ENCODE results near the gene FRS3. TPM values are rescaled to one million over a fixed set of nuclear protein-coding genes. Genes with fewer than 3 reads are reported as not detected.

FRS3 gene
- total and polyA plus RNA-seq, 2 of the 13 experiments (the other 11 are each of a cell fraction or from before 2014, with no cell fraction given): 3.0 to 7.4 TPM

DNA sequence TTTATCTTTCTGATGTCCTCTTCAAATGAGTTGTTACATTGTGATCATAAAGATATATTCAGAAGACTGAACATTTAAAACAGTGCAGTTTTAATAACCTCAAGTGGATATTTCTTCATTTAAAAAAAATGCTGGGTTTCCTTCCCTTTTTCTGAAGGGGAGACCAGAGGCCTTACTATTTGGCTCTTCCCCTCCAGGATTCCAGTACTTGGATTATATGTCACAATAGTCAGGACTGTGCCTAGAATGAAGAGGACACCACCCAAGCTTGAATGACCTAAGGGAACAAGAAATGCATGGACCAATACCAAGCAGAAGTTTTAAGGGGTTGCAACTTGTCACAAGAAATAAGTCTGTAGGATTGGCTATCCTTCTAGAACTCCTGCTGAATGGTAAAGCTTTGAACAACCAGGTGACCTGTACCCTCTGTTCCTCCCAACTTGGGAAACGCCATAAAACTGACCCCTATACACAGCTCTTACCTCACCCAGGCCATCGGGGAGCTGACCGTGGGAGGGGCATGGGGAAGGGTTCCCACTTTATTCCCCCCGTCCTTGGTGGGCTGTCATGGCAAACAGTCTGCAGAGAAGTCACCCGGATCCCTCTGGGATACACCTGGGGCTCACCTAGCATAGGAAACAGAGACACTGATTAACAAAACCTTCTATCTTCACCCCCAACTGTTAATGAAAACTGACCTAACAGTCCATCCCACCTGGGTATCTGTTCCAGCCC is 2.0 kb downstream of the FRS3 start (continued):
- TF ChIP-seq, protein P1, sequence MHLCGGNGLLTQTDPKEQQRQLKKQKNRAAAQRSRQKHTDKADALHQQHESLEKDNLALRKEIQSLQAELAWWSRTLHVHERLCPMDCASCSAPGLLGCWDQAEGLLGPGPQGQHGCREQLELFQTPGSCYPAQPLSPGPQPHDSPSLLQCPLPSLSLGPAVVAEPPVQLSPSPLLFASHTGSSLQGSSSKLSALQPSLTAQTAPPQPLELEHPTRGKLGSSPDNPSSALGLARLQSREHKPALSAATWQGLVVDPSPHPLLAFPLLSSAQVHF (CRISPR knock-in tag; IDR thresholded peaks at IDR 0.05): no peak
- no peak for TF ChIP-seq ZNF343 (CRISPR knock-in tag; IDR thresholded peaks at IDR 0.05)
- no peak for TF ChIP-seq ATM (IDR thresholded peaks at IDR 0.05; ENCODE audit: borderline replicate concordance)
- TF ChIP-seq, protein P2, sequence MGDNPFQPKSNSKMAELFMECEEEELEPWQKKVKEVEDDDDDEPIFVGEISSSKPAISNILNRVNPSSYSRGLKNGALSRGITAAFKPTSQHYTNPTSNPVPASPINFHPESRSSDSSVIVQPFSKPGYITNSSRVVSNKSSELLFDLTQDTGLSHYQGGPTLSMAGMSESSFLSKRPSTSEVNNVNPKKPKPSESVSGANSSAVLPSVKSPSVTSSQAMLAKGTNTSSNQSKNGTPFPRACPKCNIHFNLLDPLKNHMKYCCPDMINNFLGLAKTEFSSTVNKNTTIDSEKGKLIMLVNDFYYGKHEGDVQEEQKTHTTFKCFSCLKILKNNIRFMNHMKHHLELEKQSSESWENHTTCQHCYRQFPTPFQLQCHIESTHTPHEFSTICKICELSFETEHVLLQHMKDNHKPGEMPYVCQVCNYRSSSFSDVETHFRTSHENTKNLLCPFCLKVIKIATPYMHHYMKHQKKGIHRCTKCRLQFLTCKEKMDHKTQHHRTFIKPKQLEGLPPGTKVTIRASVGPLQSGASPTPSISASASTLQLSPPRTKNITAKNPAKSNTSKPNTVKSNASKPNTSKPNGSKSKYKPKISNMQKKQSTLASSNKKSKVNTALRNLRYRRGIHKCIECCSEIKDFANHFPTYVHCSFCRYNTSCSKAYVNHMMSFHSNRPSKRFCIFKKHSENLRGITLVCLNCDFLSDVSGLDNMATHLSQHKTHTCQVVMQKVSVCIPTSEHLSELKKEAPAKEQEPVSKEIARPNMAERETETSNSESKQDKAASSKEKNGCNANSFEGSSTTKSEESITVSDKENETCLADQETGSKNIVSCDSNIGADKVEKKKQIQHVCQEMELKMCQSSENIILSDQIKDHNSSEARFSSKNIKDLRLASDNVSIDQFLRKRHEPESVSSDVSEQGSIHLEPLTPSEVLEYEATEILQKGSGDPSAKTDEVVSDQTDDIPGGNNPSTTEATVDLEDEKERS (CRISPR knock-in tag; IDR thresholded peaks at IDR 0.05): no peak
- TF ChIP-seq, protein P3, sequence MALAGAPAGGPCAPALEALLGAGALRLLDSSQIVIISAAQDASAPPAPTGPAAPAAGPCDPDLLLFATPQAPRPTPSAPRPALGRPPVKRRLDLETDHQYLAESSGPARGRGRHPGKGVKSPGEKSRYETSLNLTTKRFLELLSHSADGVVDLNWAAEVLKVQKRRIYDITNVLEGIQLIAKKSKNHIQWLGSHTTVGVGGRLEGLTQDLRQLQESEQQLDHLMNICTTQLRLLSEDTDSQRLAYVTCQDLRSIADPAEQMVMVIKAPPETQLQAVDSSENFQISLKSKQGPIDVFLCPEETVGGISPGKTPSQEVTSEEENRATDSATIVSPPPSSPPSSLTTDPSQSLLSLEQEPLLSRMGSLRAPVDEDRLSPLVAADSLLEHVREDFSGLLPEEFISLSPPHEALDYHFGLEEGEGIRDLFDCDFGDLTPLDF (CRISPR knock-in tag; IDR thresholded peaks at IDR 0.05): no peak
- TF ChIP-seq, protein P4, sequence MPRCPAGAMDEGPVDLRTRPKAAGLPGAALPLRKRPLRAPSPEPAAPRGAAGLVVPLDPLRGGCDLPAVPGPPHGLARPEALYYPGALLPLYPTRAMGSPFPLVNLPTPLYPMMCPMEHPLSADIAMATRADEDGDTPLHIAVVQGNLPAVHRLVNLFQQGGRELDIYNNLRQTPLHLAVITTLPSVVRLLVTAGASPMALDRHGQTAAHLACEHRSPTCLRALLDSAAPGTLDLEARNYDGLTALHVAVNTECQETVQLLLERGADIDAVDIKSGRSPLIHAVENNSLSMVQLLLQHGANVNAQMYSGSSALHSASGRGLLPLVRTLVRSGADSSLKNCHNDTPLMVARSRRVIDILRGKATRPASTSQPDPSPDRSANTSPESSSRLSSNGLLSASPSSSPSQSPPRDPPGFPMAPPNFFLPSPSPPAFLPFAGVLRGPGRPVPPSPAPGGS (CRISPR knock-in tag; IDR thresholded peaks at IDR 0.05): no peak
- no peak for TF ChIP-seq CBX5 (CRISPR knock-in tag; IDR thresholded peaks at IDR 0.05; ENCODE audit: borderline replicate concordance)
- TF ChIP-seq JDP2 (CRISPR knock-in tag; IDR thresholded peaks at IDR 0.05; ENCODE audit: borderline replicate concordance): no peak
- TF ChIP-seq, protein P5, sequence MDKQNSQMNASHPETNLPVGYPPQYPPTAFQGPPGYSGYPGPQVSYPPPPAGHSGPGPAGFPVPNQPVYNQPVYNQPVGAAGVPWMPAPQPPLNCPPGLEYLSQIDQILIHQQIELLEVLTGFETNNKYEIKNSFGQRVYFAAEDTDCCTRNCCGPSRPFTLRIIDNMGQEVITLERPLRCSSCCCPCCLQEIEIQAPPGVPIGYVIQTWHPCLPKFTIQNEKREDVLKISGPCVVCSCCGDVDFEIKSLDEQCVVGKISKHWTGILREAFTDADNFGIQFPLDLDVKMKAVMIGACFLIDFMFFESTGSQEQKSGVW (CRISPR knock-in tag; IDR thresholded peaks at IDR 0.05; ENCODE audit: borderline replicate concordance): no peak
